ENCODE measurements around the gene TMEM135. TPM values are rescaled to one million over a fixed set of nuclear protein-coding genes. Genes with fewer than 3 reads are reported as not detected.

TMEM135 gene
- total RNA-seq, 1 experiment from 2014 or later = 12.6 TPM

- CTCF ChIA-PET = no interaction called here
- BruUV-seq (replicated peaks) = no TSS peak
- intact Hi-C loops (cut with micrococcal nuclease; ENCODE audit: unreplicated experiment) = no loop called here
- no peak for TF ChIP-seq CTCF (IDR thresholded peaks at IDR 0.05; ENCODE audit: unreplicated experiment)
- Mint-ChIP-seq H3K27ac (ENCODE audit: unreplicated experiment) (no peak overlapping the region), H3K9me3 (ENCODE audit: low read depth, unreplicated experiment) (no peaks in the 10 kb centered on the region), H3K4me1 (ENCODE audit: low read depth, unreplicated experiment) (no peaks in the 10 kb centered on the region), H3K36me3 (ENCODE audit: insufficient read depth, unreplicated experiment) (no peaks in the 10 kb centered on the region), H3K4me3 (ENCODE audit: low read depth, unreplicated experiment) (no peak overlapping the region), H3K27me3 (ENCODE audit: unreplicated experiment) (no peaks in the 10 kb centered on the region)
- DNase-seq = no peak
These were observed 278.8 kb downstream of the TMEM135 start for GRCh38 chr11:87316491-87316890.

GRCh38 chr11:87317441-87317840, 279.7 kb downstream of the TMEM135 start:
- Mint-ChIP-seq H3K27ac (ENCODE audit: unreplicated experiment) (no peak overlapping the region), H3K36me3 (ENCODE audit: insufficient read depth, unreplicated experiment) (no peaks in the 10 kb centered on the region), H3K9me3 (ENCODE audit: low read depth, unreplicated experiment) (no peaks in the 10 kb centered on the region), H3K4me1 (ENCODE audit: low read depth, unreplicated experiment) (no peaks in the 10 kb centered on the region), H3K27me3 (ENCODE audit: unreplicated experiment) (no peaks in the 10 kb centered on the region), H3K4me3 (ENCODE audit: low read depth, unreplicated experiment) (no peak overlapping the region)
- CTCF ChIA-PET = interaction anchor here (0.6 kb wide), 1 partner anchor 9 kb away, joined by 3 read pairs; no protein-coding TSS in a partner anchor
- no peak for TF ChIP-seq CTCF (IDR thresholded peaks at IDR 0.05; ENCODE audit: unreplicated experiment)
- no peak for DNase-seq
- intact Hi-C loops (cut with micrococcal nuclease; ENCODE audit: unreplicated experiment) = no loop called here
- BruUV-seq (replicated peaks) = no TSS peak

- no TSS peak for BruUV-seq (replicated peaks)
- Mint-ChIP-seq H3K36me3 (ENCODE audit: insufficient read depth, unreplicated experiment) (no peaks in the 10 kb centered on the region), H3K27me3 (ENCODE audit: unreplicated experiment) (no peaks in the 10 kb centered on the region), H3K4me1 (ENCODE audit: low read depth, unreplicated experiment) (no peaks in the 10 kb centered on the region), H3K27ac (ENCODE audit: unreplicated experiment) (no peak overlapping the region), H3K4me3 (ENCODE audit: low read depth, unreplicated experiment) (no peak overlapping the region), H3K9me3 (ENCODE audit: low read depth, unreplicated experiment) (no peaks in the 10 kb centered on the region)
- no peak for DNase-seq
- TF ChIP-seq CTCF (IDR thresholded peaks at IDR 0.05; ENCODE audit: unreplicated experiment) = no peak
- intact Hi-C loops (cut with micrococcal nuclease; ENCODE audit: unreplicated experiment) = no loop called here
- CTCF ChIA-PET = no interaction called here
These were observed 282.4 kb downstream of the TMEM135 start for GRCh38 chr11:87320123-87320522.

GRCh38 chr11:87322568-87322967, 284.8 kb downstream of the TMEM135 start:
- TF ChIP-seq CTCF (IDR thresholded peaks at IDR 0.05; ENCODE audit: unreplicated experiment) = no peak
- Mint-ChIP-seq H3K27me3 (ENCODE audit: unreplicated experiment) (no peaks in the 10 kb centered on the region), H3K4me1 (ENCODE audit: low read depth, unreplicated experiment) (no peaks in the 10 kb centered on the region), H3K9me3 (ENCODE audit: low read depth, unreplicated experiment) (no peaks in the 10 kb centered on the region), H3K27ac (ENCODE audit: unreplicated experiment) (no peak overlapping the region), H3K4me3 (ENCODE audit: low read depth, unreplicated experiment) (no peak overlapping the region), H3K36me3 (ENCODE audit: insufficient read depth, unreplicated experiment) (no peaks in the 10 kb centered on the region)
- no TSS peak for BruUV-seq (replicated peaks)
- CTCF ChIA-PET = no interaction called here
- DNase-seq = no peak
- intact Hi-C loops (cut with micrococcal nuclease; ENCODE audit: unreplicated experiment) = no loop called here
